Panc1 (cell line): ENCODE measurements around the gene UNC13A.

ENCODE experiments used
- CTCF ChIP-seq: fragments of 450-650 bp; IDR thresholded peaks from 2 replicates; pipeline ENCODE4 v1.5.1; 2017; ENCODE audit warnings: mild to moderate bottlenecking
- POLR2AphosphoS5 ChIP-seq: IDR thresholded peaks from 2 replicates; pipeline ENCODE4 v1.6.1; 2012; ENCODE audit warnings: mild to moderate bottlenecking, low read depth, low read length, moderate library complexity

GRCh38 chr19:17607936-17608335 lies 80.2 kb downstream of the UNC13A start:
- TF ChIP-seq CTCF (no peak), POLR2AphosphoS5 (no peak)
